K562 (cell line): ENCODE measurements around the gene TIMM10. TPM values are rescaled to one million over a fixed set of nuclear protein-coding genes. Genes with fewer than 3 reads are reported as not detected.

Experiments
- ATAC-seq: fragments of 200-7000 bp; cut with Tn5 transposase; 3 replicates; pipeline ENCODE4 v1.9.1; 2020; ENCODE audit warnings: moderate library complexity
- BruUV-seq: library from RNA; stranded (reverse); fragments of 400-500 nt; replicated peaks from 2 replicates; lab custom pipeline; 2021; lab: Mats Ljungman, UMichigan
- CTCF ChIA-PET: fragments of 300-600 bp; formaldehyde crosslinking; extraction: SDS; loops from one replicate; lab custom pipeline; 2021; ENCODE audit warnings: low intra/inter-chr PET ratio; lab: Yijun Ruan, JAX
- POLR2A ChIA-PET: fragments of 300-600, 350-650 bp; sonication (Branson Sonifier 250); formaldehyde crosslinking; extraction: SDS; loops from one replicate; lab custom pipeline; 2021; ENCODE audit warnings: antibody characterized with exemption, inconsistent platforms; lab: Yijun Ruan, JAX
- DNase-seq, 4 experiments: peaks; one replicate each; pipeline versions ENCODE4 v3.0.0 to v3.0.0-alpha.2; 2011 to 2018; ENCODE audit warnings: low spot score in 3 of 4, mixed read lengths in 3 of 4; ENCODE audit errors: extremely low read depth in 1 of 4
- FAIRE-seq: peaks from 2 replicates; lab custom pipeline; 2011; peaks lifted over from hg19 to GRCh38; lab: Jason Lieb, UNC
- H2AFZ ChIP-seq: 2 replicates; pipeline ENCODE4 v1.6.0; 2011; ENCODE audit warnings: low read depth, low read length, control low read depth, inconsistent platforms
- H3K27ac ChIP-seq: fragments of 200-600 bp; 3 replicates; pipeline ENCODE4 v1.8.0; 2011; ENCODE audit warnings: low read depth, mild to moderate bottlenecking, control low read depth, inconsistent platforms, low read length, moderate library complexity, mixed read lengths; ENCODE audit errors: extremely low read depth
- H3K27me3 ChIP-seq, 2 experiments: fragments of 300-600 bp in 1 of 2; 2 replicates in 1 of 2; 3 replicates in 1 of 2; pipeline versions ENCODE4 v1.6.0 to v1.8.0; 2011; ENCODE audit warnings: inconsistent platforms in 2 of 2, low read length in 2 of 2, mild to moderate bottlenecking in 1 of 2, mixed read lengths in 1 of 2, moderate library complexity in 1 of 2; ENCODE audit not compliant: control insufficient read depth in 2 of 2, insufficient read depth in 2 of 2
- H3K36me3 ChIP-seq: fragments of 300-600 bp; 3 replicates; pipeline ENCODE4 v1.8.0; 2011; ENCODE audit warnings: mild to moderate bottlenecking, low read length, inconsistent platforms; ENCODE audit not compliant: control insufficient read depth, insufficient read depth
- H3K4me1 ChIP-seq, 2 experiments: fragments of 200-600 bp in 1 of 2; replicated peaks in 1 of 2; 2 replicates in 1 of 2; 3 replicates in 1 of 2; pipeline versions ENCODE4 v1.5.1 to v1.8.0; 2011; ENCODE audit warnings: inconsistent platforms in 2 of 2, low read length in 2 of 2, mild to moderate bottlenecking in 1 of 2, mixed read lengths in 1 of 2, moderate library complexity in 1 of 2; ENCODE audit not compliant: control insufficient read depth in 2 of 2, insufficient read depth in 2 of 2
- H3K4me2 ChIP-seq: 2 replicates; pipeline ENCODE4 v1.6.1; 2011; ENCODE audit warnings: low read length, control low read depth, inconsistent platforms, mixed read lengths; ENCODE audit not compliant: insufficient read depth
- H3K4me3 ChIP-seq: fragments of 200-600 bp; sonication (generic), shearing (Covaris generic); 2 replicates; pipeline ENCODE4 v1.5.1; 2016; ENCODE audit warnings: control low read depth, inconsistent platforms
- H3K79me2 ChIP-seq: fragments of 200-600 bp; 3 replicates; pipeline ENCODE4 v1.8.0; 2011; ENCODE audit warnings: low read length, inconsistent platforms; ENCODE audit not compliant: control insufficient read depth, insufficient read depth
- H3K9ac ChIP-seq, 2 experiments: 2 replicates each; pipeline versions ENCODE4 v1.6.0 to v1.6.1; 2011; ENCODE audit warnings: low read depth in 2 of 2, low read length in 2 of 2, control low read depth in 1 of 2, inconsistent platforms in 1 of 2, mild to moderate bottlenecking in 1 of 2, mixed read lengths in 1 of 2; ENCODE audit not compliant: insufficient read depth in 1 of 2
- H3K9me1 ChIP-seq: one replicate; pipeline ENCODE4 v1.6.0; 2011; ENCODE audit warnings: inconsistent platforms, mild to moderate bottlenecking, low read length, moderate library complexity; ENCODE audit not compliant: control insufficient read depth, insufficient read depth
- H3K9me3 ChIP-seq: replicated peaks from 2 replicates; pipeline ENCODE4 v1.5.1; 2011; ENCODE audit warnings: low read depth, low read length, inconsistent platforms; ENCODE audit not compliant: control insufficient read depth, insufficient read depth
- H4K20me1 ChIP-seq: replicated peaks from 2 replicates; pipeline ENCODE4 v1.6.1; 2011; ENCODE audit warnings: low read length, inconsistent platforms, mixed read lengths; ENCODE audit not compliant: control insufficient read depth, insufficient read depth
- ATF2 ChIP-seq: sonication (generic); formaldehyde crosslinking; IDR thresholded peaks from 2 replicates; pipeline ENCODE4 v1.8.1; 2022; ENCODE audit warnings: missing genetic modification reagents
- POLR2G ChIP-seq: fragments of 200-400 bp; formaldehyde crosslinking; IDR thresholded peaks from 2 replicates; pipeline ENCODE4 v1.6.1; 2017; ENCODE audit warnings: low read depth, mild to moderate bottlenecking, antibody characterized with exemption, low read length, moderate library complexity
- RBFOX2 ChIP-seq: fragments of 200-400 bp; formaldehyde crosslinking; IDR thresholded peaks from 2 replicates; pipeline ENCODE4 v1.6.1; 2017; ENCODE audit warnings: low read depth, mild to moderate bottlenecking, low read length, moderate library complexity
- RNF219 ChIP-seq: fragments of 250-450 bp; sonication (Bioruptor Pico); IDR thresholded peaks from 2 replicates; pipeline ENCODE4 v1.5.0; 2022; ENCODE audit warnings: mild to moderate bottlenecking
- WGBS: fragments of 100-300 bp; shearing (Covaris generic); methylation state at CpG from one replicate; pipeline ENCODE4 v1.1.6; 2016; ENCODE audit warnings: low coverage, mixed read lengths; ENCODE audit not compliant: insufficient coverage; ENCODE audit errors: missing lambda C conversion rate; 5-methylcytosine and 5-hydroxymethylcytosine counted together
- in situ Hi-C: fragments of 300-500 bp; cut with MboI; formaldehyde crosslinking; loops from 4 replicates; pipeline ENCODE4 v1.15.0; 2018; ENCODE audit warnings: inconsistent platforms, mixed read lengths
- intact Hi-C: fragments of 100-400 bp; cut with micrococcal nuclease; formaldehyde crosslinking; loops from 2 replicates; pipeline ENCODE4 v1.14.2; 2022
- polyA plus RNA-seq, 8 experiments: library from polyadenylated mRNA; depleted of rRNA in 4 of 8; stranded (reverse) in 5 of 8; unstranded in 3 of 8; fragments of >200 nt; fragmentation: Nextera tagmentation in 2 of 8; fragmentation: Illumina TruSeq in 1 of 8; extraction: Ambion mirVana in 2 of 8; extraction: Trizol in 1 of 8; gene quantifications; 2 replicates each; pipeline versions ENCODE4 v1.2.1 to v1.2.3, GENCODE V29; 2011 to 2014; ENCODE audit warnings: inconsistent platforms in 1 of 8, missing spikeins in 1 of 8
- total RNA-seq, 7 experiments: library from RNA; depleted of rRNA in 6 of 7; stranded (reverse); fragments of >200 nt in 6 of 7; fragmentation: Illumina TruSeq in 2 of 7; extraction: Trizol in 2 of 7; gene quantifications; 2 replicates each; pipeline versions ENCODE4 v1.2.1 to v1.2.3, GENCODE V29; 2011 to 2021; ENCODE audit warnings: low replicate concordance in 1 of 7

Gene TIMM10
- total and polyA plus RNA-seq, 9 of the 15 experiments (the other 6 are each of a cell fraction or from before 2014, with no cell fraction given): 109 to 553 (median 172) TPM

GRCh38 chr11:57501953-57502352 is 28.6 kb downstream of the TIMM10 start:
- no peak overlapping the region for H3K4me2 ChIP-seq
- intact Hi-C loops (no loop called here), in situ Hi-C loops (no loop called here)
- FAIRE-seq (no peak), ATAC-seq (no peak), DNase-seq (no peak)
- H3K9me1 ChIP-seq: no peaks in the 10 kb centered on the region
- peaks cover 13% of the 10 kb centered on the region; the same call in 2 of the 3 replicates for H3K79me2 ChIP-seq
- CTCF ChIA-PET: no interaction called here
- H4K20me1 ChIP-seq: peaks cover 24% of the 10 kb centered on the region
- H3K9ac ChIP-seq: 0 out of 4 replicates have a peak overlapping the region, but pooled peaks of 1 of the 2 experiments have one; percentile 24
- no peak overlapping the region for H3K27ac ChIP-seq
- WGBS: 71% methylated on average over 4 of the region's 4 CpGs
- peaks cover 16 to 26% of the 10 kb centered on the region in 2 experiments for H3K4me1 ChIP-seq
- BruUV-seq: no TSS peak
- H3K36me3 ChIP-seq: peaks cover 75% of the 10 kb centered on the region
- H3K4me3 ChIP-seq: no peak overlapping the region
- H3K9me3 ChIP-seq: no peaks in the 10 kb centered on the region
- H3K27me3 ChIP-seq: no peaks in the 10 kb centered on the region
- POLR2A ChIA-PET: interaction anchor here (1.1 to 4.5 kb wide), 5 partner anchors 9 to 27 kb away, joined by 3 to 25 read pairs (median 6); partner anchors contain the start of gene SLC43A1
- TF ChIP-seq ATF2 (CRISPR knock-in tag): no peak
- no peak overlapping the region for H2AFZ ChIP-seq

DNA sequence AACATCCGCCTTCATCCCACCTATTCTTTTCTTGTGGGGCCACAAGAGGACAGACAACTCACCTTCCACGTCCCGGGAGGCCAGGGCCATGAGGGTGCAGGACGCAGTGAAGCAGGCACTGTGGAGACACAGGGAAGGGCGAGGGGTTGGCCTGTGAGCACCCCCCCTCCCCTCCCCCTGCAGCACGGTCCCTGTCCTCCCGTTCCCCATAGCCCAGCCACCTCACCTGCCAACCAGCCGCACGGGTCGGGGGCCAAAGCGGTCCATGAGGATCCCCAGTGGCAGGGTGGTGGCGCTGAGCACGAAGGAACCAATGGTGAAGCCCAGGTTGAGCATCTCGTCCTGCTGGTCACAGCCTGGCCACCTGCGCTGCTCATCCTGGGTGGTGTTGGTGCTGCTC is 29.6 kb downstream of the TIMM10 start:
- peak overlapping the region in 1 of 2 experiments; percentile 11; a peak in 2 of 4 replicates for H3K9ac ChIP-seq
- FAIRE-seq: no peak
- no peak for DNase-seq
- no peak overlapping the region for H3K4me2 ChIP-seq
- H3K4me1 ChIP-seq: peaks cover 16 to 26% of the 10 kb centered on the region in 2 experiments
- no peaks in the 10 kb centered on the region for H3K27me3 ChIP-seq
- BruUV-seq: no TSS peak
- no peak overlapping the region for H3K4me3 ChIP-seq
- no peak for ATAC-seq
- H2AFZ ChIP-seq: no peak overlapping the region
- peaks cover 24% of the 10 kb centered on the region for H4K20me1 ChIP-seq
- 0 out of 2 replicates have a peak, but pooled peaks have one; percentile 37 for TF ChIP-seq POLR2G
- no peak for TF ChIP-seq RNF219 (CRISPR knock-in tag)
- peak; percentile 36; the same call in 1 of the 2 replicates for TF ChIP-seq RBFOX2
- in situ Hi-C loops: no loop called here
- H3K9me3 ChIP-seq: no peaks in the 10 kb centered on the region
- intact Hi-C loops: no loop called here
- H3K27ac ChIP-seq: no peak overlapping the region
- CTCF ChIA-PET: no interaction called here
- H3K36me3 ChIP-seq: peaks cover 77% of the 10 kb centered on the region
- peaks cover 8% of the 10 kb centered on the region; the same call in 1 of the 3 replicates for H3K79me2 ChIP-seq
- 86% methylated on average over 11 of the region's 15 CpGs for WGBS
- no peaks in the 10 kb centered on the region for H3K9me1 ChIP-seq
- POLR2A ChIA-PET: interaction anchor here (0.7 to 4.5 kb wide), 2 partner anchors 10 to 15 kb away, joined by 3 to 25 read pairs; partner anchors contain the start of gene SLC43A1
